Astrocyte (in vitro differentiated cells and primary cell): ENCODE measurements around the gene HOXD10. TPM values are rescaled to one million over a fixed set of nuclear protein-coding genes. Genes with fewer than 3 reads are reported as not detected.

Source experiments
- DNase-seq: peaks from one replicate; pipeline ENCODE4 v3.0.0-alpha.2; 2010; ENCODE audit warnings: low read depth
- FAIRE-seq: peaks from 2 replicates; lab custom pipeline; 2011; peaks lifted over from hg19 to GRCh38; lab: Jason Lieb, UNC
- H2AFZ ChIP-seq: 2 replicates; pipeline ENCODE4 v1.6.0; 2012; ENCODE audit warnings: low read depth, low read length, inconsistent platforms
- H3K27ac ChIP-seq: 2 replicates; pipeline ENCODE4 v1.5.1; 2011; ENCODE audit warnings: low read depth, low read length, inconsistent platforms
- H3K27me3 ChIP-seq: 2 replicates; pipeline ENCODE4 v1.6.0; 2011; ENCODE audit warnings: low read length, inconsistent platforms; ENCODE audit not compliant: insufficient read depth
- H3K36me3 ChIP-seq: 2 replicates; pipeline ENCODE4 v1.5.1; 2011; ENCODE audit warnings: low read length, inconsistent platforms; ENCODE audit not compliant: insufficient read depth
- H3K4me1 ChIP-seq: 2 replicates; pipeline ENCODE4 v1.5.1; 2011; ENCODE audit warnings: low read length, inconsistent platforms; ENCODE audit not compliant: insufficient read depth
- H3K4me2 ChIP-seq: 2 replicates; pipeline ENCODE4 v1.6.0; 2012; ENCODE audit warnings: low read length, inconsistent platforms
- H3K4me3 ChIP-seq: 2 replicates; pipeline ENCODE4 v1.5.1; 2011; ENCODE audit warnings: low read depth, mild to moderate bottlenecking, low read length, inconsistent platforms; ENCODE audit not compliant: insufficient read depth
- H3K79me2 ChIP-seq: 2 replicates; pipeline ENCODE4 v1.6.0; 2012; ENCODE audit warnings: mild to moderate bottlenecking, low read length, inconsistent platforms; ENCODE audit not compliant: insufficient read depth
- H3K9ac ChIP-seq: 2 replicates; pipeline ENCODE4 v1.6.0; 2012; ENCODE audit warnings: mild to moderate bottlenecking, low read length, inconsistent platforms
- H3K9me3 ChIP-seq: 2 replicates; pipeline ENCODE4 v1.5.1; 2012; ENCODE audit warnings: low read depth, mild to moderate bottlenecking, low read length, inconsistent platforms; ENCODE audit not compliant: insufficient read depth
- H4K20me1 ChIP-seq: 2 replicates; pipeline ENCODE4 v1.6.0; 2012; ENCODE audit warnings: low read length, inconsistent platforms; ENCODE audit not compliant: insufficient read depth
- H3K27ac Mint-ChIP-seq: one replicate; pipeline ENCODE4 v1.8.0; 2021; ENCODE audit warnings: mild to moderate bottlenecking, mixed read lengths; ENCODE audit not compliant: unreplicated experiment
- H3K27me3 Mint-ChIP-seq: one replicate; pipeline ENCODE4 v1.8.0; 2021; ENCODE audit warnings: low read depth, mixed read lengths; ENCODE audit not compliant: unreplicated experiment
- H3K36me3 Mint-ChIP-seq: one replicate; pipeline ENCODE4 v1.8.0; 2021; ENCODE audit warnings: low read depth, mixed read lengths; ENCODE audit not compliant: unreplicated experiment
- H3K4me1 Mint-ChIP-seq: one replicate; pipeline ENCODE4 v1.8.0; 2021; ENCODE audit warnings: low read depth, mixed read lengths; ENCODE audit not compliant: unreplicated experiment
- H3K4me3 Mint-ChIP-seq: one replicate; pipeline ENCODE4 v1.8.0; 2021; ENCODE audit warnings: mild to moderate bottlenecking, moderate library complexity, mixed read lengths; ENCODE audit not compliant: unreplicated experiment
- H3K9me3 Mint-ChIP-seq: one replicate; pipeline ENCODE4 v1.8.0; 2021; ENCODE audit warnings: mild to moderate bottlenecking, mixed read lengths; ENCODE audit not compliant: unreplicated experiment
- CTCF ChIP-seq: IDR thresholded peaks from 2 replicates; pipeline ENCODE4 v1.5.1; 2011; ENCODE audit warnings: low read depth, mild to moderate bottlenecking, inconsistent platforms, low read length, moderate library complexity; ENCODE audit not compliant: insufficient read depth
- EZH2 ChIP-seq: IDR thresholded peaks from 2 replicates; pipeline ENCODE4 v1.6.1; 2012; ENCODE audit warnings: mild to moderate bottlenecking, low read length, inconsistent platforms; ENCODE audit not compliant: insufficient read depth
- total RNA-seq: library from RNA; stranded (reverse); gene quantifications from 2 replicates; pipeline ENCODE4 v1.2.1, GENCODE V29; 2021

Gene HOXD10
- total RNA-seq, 1 donor from 2014 or later: not detected

- Mint-ChIP-seq H3K27me3 (peaks cover 91% of the 10 kb centered on the region), H3K36me3 (peaks cover 2% of the 10 kb centered on the region), H3K4me3 (peak overlapping the region; percentile 75), H3K4me1 (no peaks in the 10 kb centered on the region), H3K27ac (no peak overlapping the region), H3K9me3 (peaks cover 43% of the 10 kb centered on the region)
- Histone ChIP-seq H3K27me3 (peaks cover 81% of the 10 kb centered on the region), H3K4me1 (peaks cover 8% of the 10 kb centered on the region), H3K36me3 (no peaks in the 10 kb centered on the region), H3K4me2 (peak overlapping the region; percentile 78), H3K9ac (peak overlapping the region; percentile 26), H3K4me3 (peak overlapping the region; percentile 45), H4K20me1 (no peaks in the 10 kb centered on the region), H3K27ac (no peak overlapping the region), H2AFZ (peak overlapping the region; percentile 66), H3K9me3 (peaks cover 6% of the 10 kb centered on the region), H3K79me2 (no peaks in the 10 kb centered on the region)
- DNase-seq: no peak
- no peak for FAIRE-seq
- TF ChIP-seq EZH2 (no peak), CTCF (no peak)
Observed at GRCh38 chr2:176139661-176140512, 23.3 kb downstream of the HOXD10 start.

- H3K79me2 ChIP-seq: no peaks in the 10 kb centered on the region
- no peak for DNase-seq
- peaks cover 91% of the 10 kb centered on the region for H3K27me3 Mint-ChIP-seq
Observed at GRCh38 chr2:176140513-176141317, 24.1 kb downstream of the HOXD10 start.

More at GRCh38 chr2:176140513-176141317, 24.1 kb downstream of the HOXD10 start:
- no peak overlapping the region for H3K27ac ChIP-seq
- Mint-ChIP-seq H3K27ac (peak overlapping the region; percentile 66), H3K4me1 (no peaks in the 10 kb centered on the region), H3K9me3 (peaks cover 39% of the 10 kb centered on the region), H3K4me3 (peak overlapping the region; percentile 72), H3K36me3 (peaks cover 2% of the 10 kb centered on the region)
- H2AFZ ChIP-seq: peak overlapping the region; percentile 66
- H3K4me3 ChIP-seq: peak overlapping the region; percentile 45
- H3K4me2 ChIP-seq: peak overlapping the region; percentile 78
- peaks cover 8% of the 10 kb centered on the region for H3K4me1 ChIP-seq
- TF ChIP-seq CTCF (peak; percentile 42), EZH2 (peak; percentile 16)
- H3K9me3 ChIP-seq: peaks cover 6% of the 10 kb centered on the region
- peak overlapping the region; percentile 26 for H3K9ac ChIP-seq
- no peak for FAIRE-seq
- peaks cover 79% of the 10 kb centered on the region for H3K27me3 ChIP-seq
- no peaks in the 10 kb centered on the region for H3K36me3 ChIP-seq
- no peaks in the 10 kb centered on the region for H4K20me1 ChIP-seq
